ENCODE measurements around the gene CCDC102A.

Gene CCDC102A

DNA sequence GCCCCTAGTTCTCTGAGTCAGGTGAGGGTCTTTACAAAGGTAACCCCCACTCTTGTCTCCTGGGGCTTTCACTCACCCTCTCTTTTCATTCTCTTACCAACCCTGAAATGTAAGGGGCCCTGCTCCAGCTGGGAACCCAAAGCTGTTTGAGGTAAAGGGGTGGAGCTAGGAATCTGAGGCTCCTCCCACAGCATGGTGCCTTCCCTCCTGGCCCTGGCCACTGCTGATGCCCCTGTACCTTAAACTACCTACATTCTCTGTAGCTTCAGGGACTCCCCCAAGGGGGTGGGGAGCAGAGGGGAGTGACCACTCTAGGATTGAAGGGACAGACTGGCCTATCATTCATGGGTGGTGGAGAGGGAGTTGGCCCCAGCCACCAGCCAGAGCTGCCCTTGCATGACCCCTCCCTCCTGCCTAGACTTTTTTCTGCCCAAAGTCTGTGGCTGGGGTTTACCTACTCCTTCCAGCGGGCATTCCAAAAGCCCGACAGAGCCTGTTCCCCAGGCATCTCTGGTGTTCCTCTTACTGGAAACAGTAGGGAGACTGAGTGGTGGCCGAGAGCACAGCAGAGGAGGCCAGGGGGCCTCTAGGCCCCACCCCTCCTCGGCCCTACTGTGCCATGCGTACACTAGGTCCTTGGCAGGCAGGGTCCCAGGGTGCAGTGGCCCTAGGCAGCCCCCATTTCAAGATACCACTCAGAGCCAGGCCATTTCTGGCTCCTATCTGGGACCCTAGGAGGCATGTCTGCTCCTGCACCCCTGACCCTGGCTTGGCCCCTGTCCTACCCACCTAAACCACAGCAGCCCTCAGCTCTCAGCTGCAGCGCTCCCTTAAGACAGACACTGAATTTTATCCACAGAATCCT, 59.6 kb downstream of the CCDC102A start:
- DNase-seq: no peak

DNA sequence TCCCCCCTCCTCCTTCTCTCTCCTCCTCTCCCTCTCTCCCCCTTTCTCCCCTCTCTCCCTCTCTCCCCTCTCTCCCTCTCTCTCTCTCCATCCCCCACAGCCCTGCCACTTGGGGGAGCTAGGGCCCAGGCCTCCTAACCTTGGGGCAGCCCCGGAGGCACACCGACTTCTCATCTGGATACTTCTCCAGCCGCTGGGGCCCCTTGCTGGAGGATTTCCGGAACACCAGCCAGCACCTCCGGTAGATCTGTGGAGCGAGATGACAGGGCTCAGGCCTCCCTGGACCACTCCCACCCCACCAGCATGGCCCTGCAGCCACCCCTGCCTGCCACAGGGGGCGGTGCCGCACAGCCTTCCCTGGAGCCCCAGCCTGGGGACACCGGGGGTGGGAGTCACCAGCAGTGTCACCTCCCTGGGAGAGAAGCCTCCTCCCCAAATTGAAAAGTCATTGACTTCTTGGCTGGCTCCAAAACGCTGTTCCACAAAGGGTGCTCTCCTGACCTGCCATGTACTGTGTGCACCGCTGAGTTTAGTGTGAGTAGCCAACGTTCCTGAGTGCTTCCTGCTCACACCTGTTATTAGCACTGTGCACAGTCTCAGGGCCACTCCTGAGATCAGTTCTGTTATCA, 60.5 kb downstream of the CCDC102A start:
- DNase-seq: no peak

DNA sequence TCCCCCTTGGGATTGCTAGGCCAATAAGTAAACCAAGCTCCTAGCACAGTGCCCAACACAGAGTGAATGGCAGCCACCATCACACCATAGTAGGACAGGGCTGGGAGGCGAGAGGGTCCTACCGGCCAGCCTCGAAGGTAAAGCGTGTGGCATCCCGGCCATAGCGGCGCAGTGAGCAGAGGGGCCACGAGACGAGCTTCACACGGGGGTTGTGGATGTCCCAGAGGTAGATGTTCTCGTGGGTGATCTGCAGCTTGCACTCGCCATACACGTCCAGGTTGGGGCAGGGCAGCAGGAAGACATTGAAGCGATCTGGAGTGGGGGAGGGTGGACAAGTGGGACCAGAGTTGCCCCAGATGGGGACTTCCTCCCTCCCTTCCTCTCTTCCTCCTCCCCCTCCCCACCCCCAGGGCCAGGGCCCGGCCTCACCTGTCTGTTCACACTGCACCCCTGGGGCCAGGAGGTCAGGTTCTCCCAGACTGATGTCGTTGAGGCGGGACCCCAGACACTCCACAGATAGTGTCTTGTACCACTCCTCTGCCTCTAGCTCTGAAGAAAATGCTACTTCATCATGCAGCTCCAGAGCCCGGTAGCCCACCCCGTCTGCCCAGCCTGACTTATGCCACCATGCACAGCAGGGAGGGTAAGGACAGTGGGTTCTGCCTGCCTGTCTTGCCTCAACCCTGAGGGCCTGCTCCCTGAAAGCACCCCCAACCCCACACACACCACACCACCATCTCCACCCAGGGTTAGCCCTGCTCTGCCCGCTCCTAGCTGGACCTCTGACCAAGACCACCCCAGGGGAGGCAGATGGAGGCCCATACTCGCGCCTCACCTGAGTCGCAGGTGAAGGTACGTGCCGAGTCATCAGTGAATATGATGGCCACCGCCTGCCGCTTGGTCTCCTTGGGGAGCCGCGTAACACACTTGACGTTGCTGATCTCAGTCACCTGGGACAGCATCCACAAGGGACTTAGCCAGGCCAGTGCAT, 61.4 kb downstream of the CCDC102A start:
- DNase-seq: no peak

DNA sequence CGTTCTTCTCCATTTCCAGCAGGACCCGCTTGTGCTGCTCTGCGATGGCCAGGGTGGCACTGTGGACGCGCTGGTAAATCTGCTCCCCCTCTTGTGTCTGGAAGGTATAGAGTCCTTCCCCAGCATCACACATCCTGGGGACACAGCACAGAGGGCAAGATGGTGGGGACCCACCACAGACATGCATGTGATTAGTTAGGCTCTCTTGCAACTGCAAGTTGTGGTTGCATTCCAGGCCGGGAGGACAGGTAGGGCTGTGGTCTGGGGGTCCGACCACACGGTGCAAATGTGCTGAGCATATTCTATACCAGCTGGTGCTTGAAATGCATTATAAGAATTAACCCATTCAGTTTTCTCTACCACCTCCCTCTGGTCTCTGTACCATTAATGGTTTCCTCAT, 62.5 kb downstream of the CCDC102A start:
- no peak for DNase-seq

DNA sequence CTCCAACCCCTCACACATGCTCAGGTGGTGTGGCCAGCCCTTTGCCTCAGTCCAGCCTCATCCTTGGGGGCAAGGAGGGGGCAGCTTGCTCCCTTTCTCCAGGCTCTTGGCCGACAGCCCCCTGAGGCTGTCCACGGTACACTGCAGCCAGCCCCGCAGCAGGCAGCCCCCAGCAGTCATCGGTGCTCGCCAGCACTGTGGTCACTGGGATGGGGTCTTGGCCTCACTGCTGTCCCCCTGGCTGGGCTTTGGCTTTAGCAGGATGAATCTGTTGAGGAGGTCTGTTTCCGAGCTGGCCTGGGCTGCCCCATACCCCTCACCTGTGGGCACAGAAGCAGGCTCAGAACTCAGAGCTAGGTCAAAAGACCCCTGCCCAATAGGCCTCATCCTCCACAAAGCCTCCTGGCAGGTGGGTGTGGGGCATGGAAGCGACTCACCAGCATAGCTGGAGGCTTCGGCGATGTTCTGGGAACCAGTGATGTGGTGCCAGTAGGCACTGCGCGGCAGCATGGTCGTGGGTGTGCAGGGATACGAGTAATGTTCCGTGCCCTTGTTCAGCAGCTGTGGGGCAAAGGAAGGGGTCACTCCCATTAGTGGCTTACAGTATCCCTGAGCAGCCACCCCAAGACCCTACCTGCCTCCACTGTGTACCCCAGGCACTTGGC, 63.1 kb downstream of the CCDC102A start:
- no peak for DNase-seq

DNA sequence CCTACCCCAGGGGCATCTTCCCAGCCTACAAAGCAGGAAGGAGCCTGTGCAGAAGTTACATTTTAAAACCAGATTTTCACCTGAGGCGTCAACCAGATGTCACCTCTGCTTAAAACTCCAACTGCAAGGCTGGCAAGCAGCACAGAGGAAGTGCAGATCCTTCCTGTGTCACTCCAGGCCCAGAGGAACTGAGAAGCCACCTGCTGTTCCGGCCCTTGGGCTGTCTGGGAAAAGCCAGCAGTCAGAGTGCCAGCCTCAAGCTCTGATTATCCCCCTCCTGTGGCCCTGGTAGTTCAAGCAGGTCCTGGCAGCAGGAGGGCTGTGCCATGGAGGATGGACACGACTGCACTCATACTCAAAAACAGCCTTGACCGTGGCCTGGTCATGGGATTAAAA, 63.7 kb downstream of the CCDC102A start:
- no peak for DNase-seq

GRCh38 chr16:57471852-57472664, 64.3 kb downstream of the CCDC102A start:
- DNase-seq: no peak

GRCh38 chr16:57471209-57471608, 65.2 kb downstream of the CCDC102A start:
- no peak for DNase-seq

DNA sequence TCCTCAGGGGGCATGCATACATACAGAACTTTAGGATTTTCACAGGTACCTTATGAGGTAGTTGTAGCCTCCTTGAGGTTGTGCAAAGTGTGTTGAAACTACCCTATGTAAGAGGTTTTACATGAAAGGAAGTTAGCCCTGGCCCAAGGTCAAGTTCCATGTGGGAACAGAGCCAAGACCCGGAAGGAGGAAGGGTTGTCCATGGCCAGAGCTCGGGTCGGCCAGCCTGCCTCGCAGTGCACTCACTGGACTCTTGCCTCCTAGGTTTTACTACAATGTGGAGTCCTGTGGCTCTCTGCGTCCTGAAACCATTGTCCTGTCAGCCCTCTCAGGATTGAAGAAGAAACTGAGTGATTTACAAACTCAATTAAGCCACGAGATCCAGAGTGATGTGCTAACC, 65.7 kb downstream of the CCDC102A start:
- no peak for DNase-seq

GRCh38 chr16:57469917-57470470, 66.4 kb downstream of the CCDC102A start:
- DNase-seq: no peak

DNA sequence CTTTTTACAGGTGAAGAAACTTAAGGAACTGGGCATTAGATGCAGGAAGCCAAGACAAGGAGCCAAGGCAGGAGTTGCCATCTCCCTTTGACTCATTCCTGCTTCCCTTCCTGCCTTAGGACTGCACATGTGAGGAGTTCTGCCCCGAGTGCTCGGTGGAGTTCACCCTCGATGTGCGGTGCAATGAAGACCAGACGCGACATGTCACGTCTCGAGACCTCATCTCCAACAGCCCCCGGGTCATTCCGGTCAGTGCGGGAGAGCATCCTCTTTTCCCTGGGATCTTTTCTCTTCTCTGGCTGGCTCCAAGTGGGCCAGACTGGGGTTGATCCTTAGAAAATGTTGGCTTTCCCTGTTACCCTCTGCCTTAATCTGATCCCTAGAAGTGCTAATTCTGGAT, 67.3 kb downstream of the CCDC102A start:
- DNase-seq: no peak

DNA sequence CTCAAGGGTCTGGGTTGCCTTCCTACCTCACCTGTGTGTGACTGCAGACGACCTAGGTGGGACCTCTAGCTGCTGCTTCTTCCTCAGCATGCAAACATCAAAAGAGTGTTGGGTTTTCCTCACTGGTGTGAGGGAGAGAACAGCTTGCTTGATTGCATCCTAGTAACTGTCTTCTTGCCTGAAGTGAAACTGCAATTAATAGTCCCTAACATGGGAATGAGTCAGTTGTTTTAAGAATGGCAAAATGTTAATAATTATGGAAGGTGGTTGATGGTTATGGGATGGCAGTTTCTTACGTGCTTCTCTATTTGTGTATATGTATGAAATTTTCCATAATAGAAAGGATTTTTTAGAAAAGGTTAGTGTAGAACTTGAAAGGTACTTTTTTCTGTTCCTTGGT, 68.0 kb downstream of the CCDC102A start:
- DNase-seq: no peak

GRCh38 chr16:57464523-57464922, 71.8 kb downstream of the CCDC102A start:
- DNase-seq: no peak

DNA sequence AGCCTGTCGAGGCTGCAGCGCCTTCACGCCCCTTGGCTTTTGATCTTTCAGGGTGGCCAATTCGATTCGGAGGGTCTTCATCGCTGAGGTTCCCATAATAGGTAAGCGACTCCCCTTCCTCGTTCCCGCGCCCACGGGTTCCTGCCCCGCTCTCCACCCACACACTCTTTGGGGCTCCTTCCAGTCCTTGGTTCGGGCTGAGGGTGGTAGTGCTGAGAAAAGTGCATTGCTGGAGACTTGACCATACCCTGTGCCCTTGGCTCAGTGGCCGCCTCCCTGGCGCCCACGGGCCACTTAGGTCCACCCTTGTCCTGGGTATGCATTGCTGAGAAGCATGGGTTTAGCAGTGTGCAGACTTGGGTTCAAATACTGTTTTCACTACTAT, 73.4 kb downstream of the CCDC102A start:
- DNase-seq: no peak

DNA sequence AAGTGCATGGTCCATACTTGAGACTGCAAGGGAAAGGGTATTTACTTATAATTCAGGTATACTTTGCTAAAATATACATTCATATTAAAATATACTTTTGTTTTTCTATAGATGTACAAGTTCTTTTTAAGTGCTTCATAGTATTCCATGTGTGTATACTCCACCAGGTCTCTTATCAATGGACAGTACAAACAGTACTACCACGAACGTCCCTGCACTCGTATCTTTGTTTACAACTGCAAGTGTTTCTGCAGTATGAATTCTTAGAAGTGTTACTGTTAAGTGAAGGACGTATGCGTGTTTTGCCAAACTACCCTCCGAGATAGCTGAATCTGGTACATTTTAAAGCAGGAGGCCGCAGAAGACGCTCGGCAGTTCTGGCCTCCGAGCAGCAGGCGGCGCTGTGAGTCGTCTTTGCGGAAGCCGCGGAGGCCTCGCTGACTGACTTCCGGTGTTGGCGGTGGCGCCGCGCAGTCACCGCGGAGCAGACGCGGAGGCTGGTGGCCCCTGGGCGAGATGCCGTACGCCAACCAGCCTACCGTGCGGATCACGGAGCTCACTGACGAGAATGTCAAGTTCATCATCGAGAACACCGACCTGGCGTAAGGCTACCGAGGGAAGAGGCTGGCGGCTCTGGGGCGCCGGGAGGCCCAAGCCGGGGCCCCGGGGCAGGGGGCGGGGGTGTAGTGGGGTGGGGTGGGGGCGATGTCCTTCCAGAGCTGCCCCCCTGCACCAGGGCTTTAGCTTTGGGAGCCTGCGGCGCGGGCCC, 74.0 kb downstream of the CCDC102A start, which contains the start of gene POLR2C:
Gene POLR2C, plus strand, starts transcription at position 471 of the 769 bp plus-strand sequence. Its CDS starts 46 bp downstream, at position 517.
- peak; percentile 45 for DNase-seq

Data from NCI-H1105 treated with DMSO at 0.1 percent for 48 hours (cell line).